ENCODE measurements around the gene TMEM156.

Gene TMEM156, protein sequence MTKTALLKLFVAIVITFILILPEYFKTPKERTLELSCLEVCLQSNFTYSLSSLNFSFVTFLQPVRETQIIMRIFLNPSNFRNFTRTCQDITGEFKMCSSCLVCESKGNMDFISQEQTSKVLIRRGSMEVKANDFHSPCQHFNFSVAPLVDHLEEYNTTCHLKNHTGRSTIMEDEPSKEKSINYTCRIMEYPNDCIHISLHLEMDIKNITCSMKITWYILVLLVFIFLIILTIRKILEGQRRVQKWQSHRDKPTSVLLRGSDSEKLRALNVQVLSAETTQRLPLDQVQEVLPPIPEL

GRCh38 chr4:39032218-39033085 is at the start of gene TMEM156:
Gene TMEM156, minus strand, starts transcription at chr4:39032409. Its CDS starts 96 bp downstream, at chr4:39032313.
- DNase-seq: no peak

- DNase-seq: no peak
Measured at GRCh38 chr4:39078829-39079228, 46.6 kb upstream of the TMEM156 start.

- no peak for DNase-seq
Measured at GRCh38 chr4:39068907-39069306, 36.7 kb upstream of the TMEM156 start.

DNA sequence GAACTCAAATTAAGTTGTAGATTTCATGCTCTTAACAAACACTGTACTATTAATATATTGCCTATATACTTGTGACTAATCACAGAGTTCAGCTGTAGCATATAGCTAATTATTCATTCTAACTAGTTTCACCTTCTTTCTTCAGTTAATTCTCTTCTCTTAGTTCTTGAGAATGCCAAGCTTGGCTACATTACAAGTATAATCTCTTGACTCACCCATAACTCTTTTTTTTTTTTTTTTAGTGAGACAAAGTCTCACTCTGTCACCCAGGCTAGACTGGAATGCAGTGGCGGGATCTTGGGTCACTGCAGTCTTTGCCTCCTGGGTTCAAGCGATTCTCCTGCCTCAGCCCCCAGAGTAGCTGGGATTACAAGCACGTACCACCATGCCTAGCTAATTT is 35.2 kb upstream of the TMEM156 start:
- DNase-seq: no peak

DNA sequence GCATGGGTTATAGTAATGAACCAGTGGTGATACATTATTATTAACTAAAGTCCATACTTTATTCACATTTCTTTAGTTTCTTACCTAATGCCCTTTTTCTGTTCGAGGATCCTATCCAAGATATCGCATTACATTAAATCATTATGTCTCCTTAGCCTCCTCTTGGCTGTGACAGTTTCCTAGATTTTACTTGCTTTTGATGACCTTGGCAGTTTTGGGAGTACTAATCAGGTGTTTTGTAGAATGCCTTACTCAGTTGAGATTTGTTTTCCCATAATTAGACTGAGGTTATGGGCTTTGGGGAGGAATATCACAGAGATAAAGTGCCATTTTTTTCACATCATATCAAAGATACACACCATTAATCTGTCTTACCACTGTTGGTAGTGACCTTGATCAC is 34.8 kb upstream of the TMEM156 start:
- no peak for DNase-seq

DNA sequence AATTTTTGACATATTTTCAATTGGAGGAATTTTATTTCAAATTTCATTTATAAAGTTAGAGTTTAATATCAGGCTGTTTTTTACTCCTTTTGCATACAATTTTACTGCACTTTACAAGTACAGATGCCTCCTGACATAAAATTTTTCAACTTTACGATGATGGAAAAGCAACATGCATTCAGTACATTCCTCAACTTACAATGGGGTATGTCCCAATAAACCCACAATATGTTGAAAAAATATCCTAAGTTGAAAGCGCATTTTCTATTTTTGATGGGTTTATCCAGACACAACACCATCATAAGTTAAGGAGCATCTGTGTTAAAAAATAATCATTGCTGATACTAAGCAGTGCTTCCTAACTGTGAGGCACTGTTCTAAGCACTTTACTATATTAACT is 34.2 kb upstream of the TMEM156 start:
- no peak for DNase-seq

DNA sequence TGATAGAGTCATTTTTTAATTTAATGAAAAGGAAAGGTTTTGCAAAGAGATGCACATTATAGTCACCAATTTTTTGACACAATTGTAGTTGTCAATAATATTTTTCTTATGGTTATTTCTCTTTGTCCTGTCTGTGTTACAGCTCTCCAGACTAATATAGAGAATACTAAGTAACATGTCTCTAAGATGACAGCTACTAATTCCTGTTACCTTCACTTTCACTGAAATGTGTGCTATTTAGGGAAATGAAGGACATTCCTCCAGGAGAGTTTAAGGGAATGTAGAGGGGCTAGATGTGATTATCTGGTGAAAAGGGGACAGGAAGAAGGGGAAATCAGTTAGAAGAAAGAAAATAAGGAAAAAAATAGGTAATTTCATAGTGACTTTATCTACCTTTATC is 31.2 kb upstream of the TMEM156 start:
- DNase-seq: no peak

- no peak for DNase-seq
Measured at GRCh38 chr4:39062770-39063097, 30.5 kb upstream of the TMEM156 start.

DNA sequence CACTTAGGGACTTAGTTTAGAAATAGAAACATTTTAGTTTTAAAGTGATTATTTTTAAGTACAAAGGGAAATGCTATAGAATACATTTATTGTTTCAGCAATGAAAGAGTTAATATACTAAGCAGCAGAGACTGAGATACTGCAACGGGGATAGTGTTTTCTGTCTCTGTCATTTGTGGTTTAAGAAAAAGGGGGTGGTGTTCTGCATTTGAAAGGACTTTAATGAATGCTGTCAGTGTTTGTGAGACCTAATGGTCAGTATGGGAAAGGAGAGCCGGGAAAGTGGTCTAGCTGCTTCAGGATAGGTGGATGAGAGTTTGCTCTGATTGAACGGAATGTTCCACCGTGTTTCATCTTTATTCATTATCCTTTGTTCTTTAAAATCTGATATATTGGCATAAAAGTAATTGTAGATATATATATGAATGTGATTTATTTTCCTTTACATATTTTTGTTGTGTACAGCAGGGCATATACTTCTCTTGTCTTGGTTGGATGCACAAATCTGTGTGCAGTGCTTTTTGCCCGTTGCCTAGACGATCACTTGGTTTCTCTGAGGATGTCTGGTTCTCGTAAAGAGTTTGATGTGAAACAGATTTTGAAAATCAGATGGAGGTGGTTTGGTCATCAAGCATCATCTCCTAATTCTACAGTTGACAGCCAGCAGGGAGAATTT is 30.0 kb upstream of the TMEM156 start, which contains the start of gene KLHL5:
TSS of gene KLHL5 (plus strand) at position 139 of the 676 bp plus-strand sequence. CDS start at position 560, 421 bp downstream.
- DNase-seq: no peak

GRCh38 chr4:39061457-39061856 is 29.2 kb upstream of the TMEM156 start:
- DNase-seq: no peak

- DNase-seq: no peak
Measured at GRCh38 chr4:39056023-39056422, 23.8 kb upstream of the TMEM156 start.

- no peak for DNase-seq
Measured at GRCh38 chr4:39054497-39054896, 22.3 kb upstream of the TMEM156 start.

DNA sequence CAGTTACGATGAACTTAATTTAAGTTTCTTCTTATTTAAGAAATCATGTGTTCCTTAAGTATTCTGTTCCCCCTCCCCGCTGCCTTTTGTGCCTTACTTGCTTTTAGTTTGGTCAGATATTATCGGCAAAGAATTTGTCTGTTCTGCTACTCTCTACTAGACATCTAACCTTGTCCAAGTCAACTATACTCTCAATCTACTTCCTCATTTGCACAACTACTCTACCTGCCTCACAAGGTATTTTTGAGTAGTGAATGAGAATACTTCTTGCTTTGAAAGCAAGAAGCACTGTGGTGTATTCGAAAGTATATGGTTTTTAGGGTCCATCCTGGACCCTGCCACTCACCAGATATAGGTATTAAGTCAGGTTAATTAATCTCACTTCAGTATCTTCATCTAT is 21.8 kb upstream of the TMEM156 start:
- DNase-seq: no peak

GRCh38 chr4:39051492-39051891 is 19.3 kb upstream of the TMEM156 start:
- no peak for DNase-seq

GRCh38 chr4:39050590-39050989 is 18.4 kb upstream of the TMEM156 start:
- DNase-seq: no peak

DNA sequence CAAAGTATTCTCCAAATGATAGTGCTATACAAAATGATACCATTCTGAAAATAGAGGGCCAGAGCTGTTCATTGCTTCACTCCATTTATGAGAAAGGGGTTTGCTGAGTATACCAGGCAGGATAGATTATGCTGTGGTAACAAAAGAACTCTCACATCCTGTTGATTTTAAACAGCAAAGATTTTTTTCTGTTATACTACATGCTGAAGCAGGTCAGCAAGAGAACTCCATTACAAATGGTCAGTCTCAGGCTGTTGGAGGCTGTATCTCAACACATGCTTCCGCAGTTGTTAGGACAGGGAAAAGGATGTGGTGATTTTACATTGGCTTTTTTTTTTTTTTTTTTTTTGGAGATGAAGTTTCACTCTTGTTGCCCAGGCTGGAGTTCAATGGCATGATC is 16.1 kb upstream of the TMEM156 start:
- DNase-seq: no peak

GRCh38 chr4:39047681-39048080 is 15.5 kb upstream of the TMEM156 start:
- no peak for DNase-seq

GRCh38 chr4:39046249-39046648 is 14.0 kb upstream of the TMEM156 start:
- no peak for DNase-seq

GRCh38 chr4:39045827-39046221 is 13.6 kb upstream of the TMEM156 start:
- no peak for DNase-seq

DNA sequence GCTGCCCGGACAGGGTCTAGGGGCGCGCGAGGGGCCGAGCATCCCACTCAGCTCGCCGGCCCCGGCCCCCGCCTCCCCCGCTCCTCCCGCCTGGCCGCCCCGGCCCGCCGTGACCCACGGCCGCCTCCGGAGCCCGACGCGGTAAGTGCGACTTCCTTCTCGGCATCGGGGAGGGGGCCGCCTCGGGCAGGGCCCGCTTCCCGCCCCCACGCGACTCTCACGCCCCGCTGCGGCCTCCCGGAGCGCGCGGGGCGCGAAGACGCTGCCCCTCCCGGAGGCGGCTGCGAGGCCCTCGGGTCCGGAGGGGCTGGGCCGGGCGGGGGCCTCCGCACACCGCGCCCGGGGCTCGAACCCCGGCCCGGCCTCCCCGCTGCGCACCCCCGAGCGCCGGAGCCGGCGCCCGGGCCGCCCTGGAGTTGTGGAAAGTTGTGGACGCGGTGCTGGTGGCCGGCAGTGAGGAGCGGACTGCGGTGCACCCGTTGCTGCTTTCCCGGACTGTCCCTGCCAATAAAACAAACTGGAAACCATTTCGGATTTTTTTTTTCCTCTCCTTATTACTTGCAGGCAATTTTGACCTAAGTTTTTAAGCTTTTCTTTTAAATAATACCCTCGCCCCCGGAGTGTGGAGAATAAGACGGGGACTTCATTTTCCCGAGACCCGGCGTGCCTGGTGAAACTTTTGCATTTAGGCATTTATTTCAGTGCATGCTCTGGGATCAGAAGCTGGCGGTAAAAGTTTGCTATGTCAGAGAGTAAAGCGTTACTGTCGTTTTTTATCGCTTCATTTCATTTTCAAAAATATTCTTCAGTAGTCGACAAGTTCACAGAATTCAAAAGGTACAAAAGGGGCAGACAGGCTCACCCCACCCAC is 13.0 kb upstream of the TMEM156 start:
- DNase-seq: no peak

GRCh38 chr4:39044364-39044955 is 12.3 kb upstream of the TMEM156 start:
- peak; percentile 13 for DNase-seq

DNA sequence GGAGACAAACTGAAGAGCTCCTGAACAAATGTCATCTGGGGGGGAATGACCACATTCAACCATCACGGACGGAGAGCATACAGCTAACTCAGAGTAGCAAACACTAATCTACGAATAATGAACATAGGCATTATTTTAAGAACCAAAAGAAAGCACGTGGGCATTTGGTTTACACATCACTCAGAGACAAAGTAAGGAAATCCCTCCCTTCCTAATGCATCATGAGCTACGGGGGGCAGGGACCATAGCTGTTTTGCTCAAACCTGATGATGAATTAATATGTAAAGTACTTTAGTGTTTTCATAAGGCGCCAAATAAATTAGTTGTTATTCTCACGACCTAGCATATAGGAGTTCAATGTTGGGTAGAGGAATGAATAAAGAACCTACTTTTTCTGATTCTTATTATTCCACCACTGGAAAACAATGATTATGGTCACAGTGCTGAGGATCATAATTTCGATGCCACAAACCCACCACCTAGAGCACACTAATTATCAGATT is 11.7 kb upstream of the TMEM156 start:
- no peak for DNase-seq
